Sigmoid colon (tissue), 7 donors: ENCODE data around the gene MARCO. TPM values are rescaled to one million over a fixed set of nuclear protein-coding genes. Genes with fewer than 3 reads are reported as not detected.

ENCODE experiments used
- DNase-seq: peaks from one replicate; pipeline ENCODE4 v3.0.0-alpha.2; 2019
- H3K27ac ChIP-seq, 4 donors: fragments of 200-600 bp; sonication (generic); one replicate each; pipeline ENCODE4 v1.5.1; 2016 to 2019; ENCODE audit warnings: mild to moderate bottlenecking in 1 of 4
- H3K27me3 ChIP-seq, 3 donors: fragments of 200-600 bp; sonication (generic); one replicate each; pipeline ENCODE4 v1.5.1; 2019; ENCODE audit warnings: mild to moderate bottlenecking in 1 of 3
- H3K36me3 ChIP-seq, 4 donors: fragments of 200-600 bp; sonication (generic); one replicate each; pipeline ENCODE4 v1.5.1; 2016 to 2019
- H3K4me1 ChIP-seq, 4 donors: fragments of 200-600 bp; sonication (generic); one replicate each; pipeline ENCODE4 v1.5.1; 2017 to 2019
- H3K4me3 ChIP-seq, 4 donors: fragments of 200-600 bp; sonication (generic); one replicate each; pipeline ENCODE4 v1.5.1; 2017 to 2019; ENCODE audit warnings: mild to moderate bottlenecking in 2 of 4, moderate library complexity in 1 of 4
- H3K9me3 ChIP-seq, 4 donors: fragments of 200-600 bp in 3 of 4; sonication (generic) in 3 of 4; one replicate each; pipeline versions ENCODE4 v1.5.1 to v1.6.1; 2013 to 2019
- CTCF ChIP-seq, 4 experiments: fragments of 450-650 bp in 3 of 4; fragments of 200-600 bp in 1 of 4; IDR thresholded peaks; one replicate each; pipeline ENCODE4 v1.5.1; 2016 to 2019; ENCODE audit warnings: antibody characterized with exemption in 4 of 4, mild to moderate bottlenecking in 3 of 4, moderate library complexity in 2 of 4
- EP300 ChIP-seq, 4 donors: sonication (generic); formaldehyde crosslinking; IDR thresholded peaks; one replicate each; pipeline ENCODE4 v1.6.1; 2017; ENCODE audit warnings: antibody characterized with exemption in 4 of 4
- POLR2A ChIP-seq, 2 donors: fragments of 450-650 bp; IDR thresholded peaks; one replicate each; pipeline ENCODE4 v1.6.1; 2016; ENCODE audit warnings: antibody characterized with exemption in 2 of 2, mild to moderate bottlenecking in 2 of 2, moderate library complexity in 2 of 2
- POLR2AphosphoS5 ChIP-seq, 4 donors: sonication (generic); formaldehyde crosslinking; IDR thresholded peaks; one replicate each; pipeline ENCODE4 v1.6.1; 2017; ENCODE audit warnings: antibody characterized with exemption in 4 of 4
- WGBS, 2 donors: extraction: QIAGEN DNeasy Blood & Tissue Kit; methylation state at CpG; one replicate each; pipeline ENCODE4 v1.1.7; 2013; 5-methylcytosine and 5-hydroxymethylcytosine counted together
- intact Hi-C: fragments of 100-400 bp; cut with DNase I; formaldehyde crosslinking; loops from one replicate; pipeline ENCODE4 v1.15.1; 2023
- polyA plus RNA-seq, 3 donors: library from polyadenylated mRNA; stranded (reverse); fragments of 200-250 nt; gene quantifications; one replicate each; pipeline ENCODE4 v1.2.3, GENCODE V29; 2013
- total RNA-seq, 4 donors: library from RNA; depleted of rRNA; stranded (reverse); fragments of >200 nt; gene quantifications; one replicate each; pipeline ENCODE4 v1.1.0, GENCODE V29; 2016
- donor health status: healthy with polysubstance abuse.
- donor health status: Bipolar disorder and iron deficiency.
- donor health status: healthy.

Gene MARCO
- total and polyA plus RNA-seq, 7 donors, result 3.3 to 18.7 (median 10.6) TPM; not detected in 1

- Histone ChIP-seq H3K9me3 (peaks cover 0 to 2% (median 0%) of the 10 kb centered on the region in 4 donors), H3K27ac (no peak overlapping the region), H3K36me3 (no peaks in the 10 kb centered on the region), H3K4me3 (no peak overlapping the region), H3K27me3 (no peaks in the 10 kb centered on the region), H3K4me1 (no peaks in the 10 kb centered on the region)
- DNase-seq, result no peak
- intact Hi-C loops, result no loop called here
- 44 to 70% methylated on average over 5 of the region's 5 CpGs for WGBS, 2 donors
- TF ChIP-seq POLR2A (IDR thresholded peaks at IDR 0.05) (no peak), EP300 (IDR thresholded peaks at IDR 0.05) (no peak), CTCF (IDR thresholded peaks at IDR 0.05) (no peak), POLR2AphosphoS5 (IDR thresholded peaks at IDR 0.05) (no peak)
Measured at GRCh38 chr2:118925476-118925875, 16.5 kb upstream of the MARCO start.

GRCh38 chr2:118925981-118926380, 16.0 kb upstream of the MARCO start:
- 76 to 90% methylated on average over 1 of the region's 1 CpG for WGBS, 2 donors
- intact Hi-C loops, result no loop called here
- DNase-seq, result no peak

GRCh38 chr2:118929059-118929458, 12.9 kb upstream of the MARCO start:
- no peaks in the 10 kb centered on the region for H3K27me3 ChIP-seq
- no peaks in the 10 kb centered on the region for H3K4me1 ChIP-seq
- no peaks in the 10 kb centered on the region for H3K36me3 ChIP-seq
- DNase-seq, result no peak
- intact Hi-C loops, result no loop called here
- H3K4me3 ChIP-seq, result no peak overlapping the region
- H3K9me3 ChIP-seq, result peaks cover 0 to 6% (median 5%) of the 10 kb centered on the region in 4 donors
- H3K27ac ChIP-seq, result no peak overlapping the region
- TF ChIP-seq EP300 (IDR thresholded peaks at IDR 0.05), result no peak
- 80 to 88% methylated on average over 1 of the region's 1 CpG for WGBS, 2 donors

More at GRCh38 chr2:118925981-118926380, 16.0 kb upstream of the MARCO start:
- peaks cover 0 to 2% (median 0%) of the 10 kb centered on the region in 4 donors for H3K9me3 ChIP-seq
- no peak overlapping the region for H3K4me3 ChIP-seq
- no peak overlapping the region for H3K27ac ChIP-seq
- no peaks in the 10 kb centered on the region for H3K36me3 ChIP-seq
- H3K4me1 ChIP-seq, result no peaks in the 10 kb centered on the region
- H3K27me3 ChIP-seq, result no peaks in the 10 kb centered on the region
- TF ChIP-seq POLR2AphosphoS5 (IDR thresholded peaks at IDR 0.05), result no peak
- TF ChIP-seq POLR2A (IDR thresholded peaks at IDR 0.05), result no peak
- TF ChIP-seq EP300 (IDR thresholded peaks at IDR 0.05), result no peak
- TF ChIP-seq CTCF (IDR thresholded peaks at IDR 0.05), result no peak

- TF ChIP-seq CTCF (IDR thresholded peaks at IDR 0.05) (no peak), POLR2AphosphoS5 (IDR thresholded peaks at IDR 0.05) (no peak), EP300 (IDR thresholded peaks at IDR 0.05) (no peak), POLR2A (IDR thresholded peaks at IDR 0.05) (no peak)
- no peak for DNase-seq
- Histone ChIP-seq H3K9me3 (peaks cover 0 to 6% (median 5%) of the 10 kb centered on the region in 4 donors), H3K27ac (no peak overlapping the region), H3K4me3 (no peak overlapping the region), H3K36me3 (no peaks in the 10 kb centered on the region), H3K27me3 (no peaks in the 10 kb centered on the region), H3K4me1 (no peaks in the 10 kb centered on the region)
- intact Hi-C loops, result no loop called here
- 59 to 79% methylated on average over 1 of the region's 1 CpG for WGBS, 2 donors
Measured at GRCh38 chr2:118932949-118933348, 9.0 kb upstream of the MARCO start.

GRCh38 chr2:118936306-118936705, 5.7 kb upstream of the MARCO start:
- intact Hi-C loops, result no loop called here
- Histone ChIP-seq H3K27ac (no peak overlapping the region), H3K9me3 (peaks cover 0 to 6% (median 5%) of the 10 kb centered on the region in 4 donors), H3K4me3 (no peak overlapping the region), H3K27me3 (no peaks in the 10 kb centered on the region), H3K4me1 (no peaks in the 10 kb centered on the region), H3K36me3 (no peaks in the 10 kb centered on the region)
- 31 to 55% methylated on average over 2 of the region's 2 CpGs for WGBS, 2 donors
- TF ChIP-seq POLR2A (IDR thresholded peaks at IDR 0.05) (no peak), POLR2AphosphoS5 (IDR thresholded peaks at IDR 0.05) (no peak), CTCF (IDR thresholded peaks at IDR 0.05) (no peak), EP300 (IDR thresholded peaks at IDR 0.05) (no peak)
- DNase-seq, result no peak
